NCI-H2081 (cell line): ENCODE results near the gene LRCOL1.

Experiments used
- DNase-seq, 2 experiments: peaks; one replicate each; lab custom pipeline; 2025; lab: John Stamatoyannopoulos, UW

Gene LRCOL1

DNA sequence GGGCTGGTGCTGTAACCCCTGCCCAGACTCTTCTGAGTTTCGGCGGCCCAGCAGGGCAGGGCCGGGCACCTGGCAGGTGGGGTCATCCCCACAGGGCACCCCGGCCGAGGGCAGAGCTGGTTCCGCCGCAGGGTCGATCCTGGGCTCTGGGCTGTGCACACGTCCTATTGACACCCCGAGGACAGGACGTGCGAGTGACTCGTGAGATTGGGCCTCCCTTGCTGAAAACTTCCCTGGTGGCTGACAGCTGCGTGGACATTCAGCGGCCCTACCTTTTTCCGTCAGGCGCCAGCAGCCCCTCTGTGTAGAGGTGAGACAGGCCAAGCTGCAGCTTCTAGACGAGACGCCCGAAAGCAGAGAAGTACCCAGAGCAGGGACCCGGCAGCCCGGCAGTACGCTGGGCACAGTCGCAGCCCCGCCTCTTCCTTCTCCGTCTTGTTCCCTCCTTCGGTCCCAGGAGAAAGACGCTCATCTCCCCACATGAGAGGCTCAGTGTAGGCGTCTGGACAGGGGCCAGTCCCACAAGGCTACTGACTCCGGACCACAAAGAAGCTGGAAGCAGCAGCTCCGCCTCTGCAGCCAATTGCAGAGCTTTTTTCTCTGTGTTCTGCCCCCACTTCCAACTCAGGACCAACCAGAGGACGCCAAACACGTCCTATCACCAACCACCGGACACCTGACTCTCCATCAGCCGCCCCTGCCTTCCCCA lies at the start of gene LRCOL1:
Gene LRCOL1 (minus strand): TSS at position 532 of the 709 bp plus-strand sequence. CDS start 4,331 bp downstream, outside the sequence.
- DNase-seq: no peak

- no peak for DNase-seq
Measured at GRCh38 chr12:132660052-132660451, 49.7 kb upstream of the LRCOL1 start.

- no peak for DNase-seq
Measured at GRCh38 chr12:132659146-132659545, 48.8 kb upstream of the LRCOL1 start.

GRCh38 chr12:132658149-132658894 lies 47.9 kb upstream of the LRCOL1 start:
- no peak for DNase-seq

DNA sequence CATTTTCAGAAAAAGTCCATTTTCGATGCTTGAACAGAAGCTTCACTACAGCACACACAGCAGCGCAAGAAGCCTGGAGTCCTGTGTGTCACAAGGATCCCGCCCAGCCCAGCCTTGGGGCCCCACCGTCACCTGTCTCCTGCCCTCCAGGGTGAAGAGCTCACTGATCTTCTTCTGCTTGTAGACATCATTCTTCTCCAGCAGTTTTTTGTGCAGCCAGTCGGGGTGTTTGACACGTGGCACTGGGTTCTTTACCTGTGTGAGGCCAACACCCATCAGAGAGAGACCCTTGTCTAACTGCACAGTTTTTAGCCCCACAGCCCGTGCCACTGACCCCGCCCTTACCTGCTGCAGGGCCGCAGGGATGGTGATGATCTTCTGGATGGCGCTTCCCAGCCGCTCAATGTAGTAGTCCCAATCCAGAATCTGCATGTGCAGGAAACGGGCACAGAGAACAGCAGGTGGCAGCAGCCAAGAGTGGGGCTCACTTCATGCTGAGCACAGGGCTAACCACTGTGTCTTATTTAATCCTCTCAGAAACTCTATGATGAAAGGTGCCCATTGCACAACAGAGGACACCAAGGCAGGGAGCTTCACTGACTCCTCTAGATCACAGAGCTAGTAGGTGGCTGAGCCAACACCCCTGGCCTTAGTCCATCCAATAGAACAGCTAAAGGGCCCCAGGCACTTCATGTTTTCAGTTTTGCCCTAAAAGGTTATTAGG lies 46.8 kb upstream of the LRCOL1 start:
- no peak for DNase-seq

- no peak for DNase-seq
Measured at GRCh38 chr12:132653567-132654290, 43.3 kb upstream of the LRCOL1 start.

DNA sequence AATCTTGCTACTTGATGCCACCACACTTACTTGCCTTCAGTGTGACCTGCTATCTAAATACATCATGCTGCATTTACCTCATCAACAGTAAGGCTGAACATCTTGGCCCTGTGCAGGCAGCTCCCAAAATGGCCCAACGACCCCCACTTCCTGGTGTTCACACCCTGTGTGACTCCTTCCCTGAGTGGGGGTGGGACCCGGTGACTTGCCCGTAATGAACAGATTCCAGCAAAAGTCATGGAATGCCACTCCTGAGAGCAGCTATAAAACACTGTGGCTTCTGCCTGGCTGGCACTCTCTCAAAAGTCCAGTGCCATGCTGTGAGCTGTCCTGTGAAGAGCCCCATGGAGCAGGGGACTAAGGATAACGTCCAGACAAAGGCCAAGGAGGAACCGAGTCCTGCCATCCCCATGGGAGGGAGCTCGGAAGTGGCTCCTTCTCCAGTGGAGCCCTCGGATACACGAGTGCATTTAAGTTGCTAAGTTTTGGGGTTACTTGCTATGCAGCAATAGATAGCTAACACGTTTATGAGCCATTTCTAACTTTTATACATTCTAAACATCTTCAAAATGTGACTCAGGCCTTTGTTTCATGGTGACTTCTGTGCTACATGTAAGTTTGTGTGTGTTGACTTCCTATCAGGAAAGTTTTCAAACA lies 41.2 kb upstream of the LRCOL1 start:
- no peak for DNase-seq

DNA sequence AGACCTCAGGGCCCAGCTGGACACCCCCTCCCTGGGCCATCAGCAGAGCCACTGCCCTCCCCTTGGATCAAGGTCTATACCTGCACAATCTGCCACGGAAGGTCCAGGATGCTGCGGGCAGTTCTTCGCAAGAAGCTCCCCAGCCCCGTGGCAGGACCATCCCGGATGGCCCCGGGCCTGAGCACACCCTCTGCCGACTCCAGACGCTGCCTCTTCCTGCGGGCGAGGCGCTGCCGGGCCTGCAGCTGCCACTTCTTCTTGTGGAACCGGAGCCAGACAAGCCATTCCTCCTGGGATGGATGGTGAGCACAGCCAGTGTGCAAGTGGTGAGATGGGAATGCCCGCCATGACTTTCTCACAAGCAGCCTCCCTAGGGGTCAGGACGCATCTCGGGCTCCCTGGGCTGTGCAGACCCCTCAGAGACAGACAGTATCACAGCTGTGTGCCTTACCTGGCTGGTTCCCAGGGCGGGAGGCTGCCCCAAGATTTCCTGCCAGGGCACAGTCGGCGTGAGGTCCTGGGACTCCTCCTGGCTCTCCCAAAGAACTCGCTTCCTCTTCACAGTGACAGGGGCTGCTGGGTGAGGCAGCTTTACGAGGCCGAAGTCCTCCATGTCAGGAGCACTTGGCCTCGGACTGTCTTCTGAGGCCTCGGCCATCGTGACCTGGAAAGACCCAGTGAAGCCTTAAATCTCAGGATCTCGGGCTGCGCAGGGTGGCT lies 39.0 kb upstream of the LRCOL1 start:
- DNase-seq: no peak

- no peak for DNase-seq
Measured at GRCh38 chr12:132648616-132649225, 38.3 kb upstream of the LRCOL1 start.

DNA sequence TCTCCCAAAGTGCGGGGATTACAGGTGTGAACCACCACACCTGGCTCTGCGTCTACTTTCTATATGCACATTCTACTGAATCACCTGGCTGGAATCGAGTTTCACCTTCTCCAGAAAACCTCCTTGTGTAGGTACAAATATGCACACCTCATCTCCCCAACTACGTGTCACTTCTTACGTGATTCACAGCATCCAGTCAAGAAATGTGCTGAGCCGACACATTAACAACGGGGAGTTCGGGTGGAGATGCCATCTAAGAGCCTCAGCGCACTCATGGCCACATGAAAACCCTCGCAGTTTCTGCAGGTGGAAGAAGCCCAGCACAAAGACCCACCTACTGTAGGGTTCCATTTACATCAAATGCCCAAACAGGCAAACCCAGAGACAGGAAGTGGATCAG lies 37.5 kb upstream of the LRCOL1 start:
- DNase-seq: no peak

- DNase-seq: no peak
Measured at GRCh38 chr12:132646850-132647249, 36.5 kb upstream of the LRCOL1 start.

DNA sequence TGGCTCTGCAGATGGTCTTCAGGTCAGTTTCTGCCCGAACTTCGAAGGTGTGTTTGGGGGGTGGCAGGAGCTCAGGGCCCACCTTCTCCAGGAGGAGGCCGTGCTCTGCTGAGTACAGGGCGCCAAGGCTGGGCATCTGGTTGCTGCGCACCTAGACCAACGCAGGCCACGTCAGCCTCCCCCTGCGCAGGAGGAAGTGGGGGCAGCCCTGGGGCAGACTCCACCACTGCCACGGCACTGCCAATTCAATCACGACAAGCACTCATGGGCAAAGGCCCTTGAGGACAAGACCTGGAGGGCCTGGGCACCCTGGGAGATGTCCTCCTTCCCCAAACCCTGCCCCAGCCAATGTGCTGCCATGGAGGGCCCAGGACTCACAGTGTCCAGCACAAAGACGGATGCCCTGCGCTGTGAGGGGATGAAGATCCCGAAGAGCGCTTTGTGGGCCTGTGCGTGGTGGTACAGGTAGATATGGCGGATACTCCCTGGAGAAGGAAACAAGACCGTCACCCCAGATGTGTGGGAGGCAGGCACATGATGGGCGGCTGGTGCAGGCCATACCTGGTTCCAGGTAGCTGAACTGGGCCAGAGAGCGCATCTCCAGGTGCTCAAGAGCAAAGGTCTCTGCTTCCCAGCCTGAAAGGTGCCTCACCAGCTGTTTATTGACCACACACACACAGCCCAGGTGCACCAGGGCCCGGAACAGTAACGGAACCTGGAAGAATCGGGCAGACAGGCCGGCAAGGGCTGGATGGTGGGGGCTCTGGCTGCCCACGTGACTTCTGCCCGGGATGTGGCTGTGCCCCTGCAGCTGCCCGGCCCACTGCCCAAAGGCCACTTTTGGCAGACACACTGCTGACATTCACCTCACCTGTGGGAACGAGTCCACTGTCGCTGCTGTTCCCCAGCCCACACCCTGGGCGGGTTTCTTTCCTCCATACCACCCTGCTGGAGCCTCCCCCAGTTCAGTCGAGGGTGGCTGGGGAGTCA lies 32.8 kb upstream of the LRCOL1 start:
- no peak for DNase-seq

- DNase-seq: no peak
Measured at GRCh38 chr12:132641811-132642650, 31.6 kb upstream of the LRCOL1 start.

DNA sequence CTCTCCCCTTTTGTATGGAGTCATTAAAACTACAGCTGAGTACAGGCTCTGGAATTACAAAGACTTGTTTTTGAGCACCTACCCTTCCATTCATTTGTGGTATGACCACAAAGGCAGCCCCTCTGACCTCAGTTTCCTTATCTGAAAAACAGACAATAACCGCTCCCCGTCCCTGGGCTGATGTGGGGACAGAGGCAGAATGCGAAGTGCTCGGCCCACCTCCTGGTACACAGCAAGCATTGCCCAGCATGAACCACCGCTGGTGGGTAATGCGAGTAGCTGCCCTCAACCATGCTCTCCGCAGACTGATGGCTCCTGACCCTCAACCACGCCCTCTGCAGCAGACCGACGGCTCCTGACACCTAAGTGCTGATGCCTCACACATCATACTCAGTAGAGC lies 30.6 kb upstream of the LRCOL1 start:
- DNase-seq: no peak

GRCh38 chr12:132639956-132640520 lies 29.7 kb upstream of the LRCOL1 start:
- no peak for DNase-seq

GRCh38 chr12:132638541-132639408 lies 28.4 kb upstream of the LRCOL1 start:
- DNase-seq: peak in 1 of 2 experiments; percentile 14

- DNase-seq: no peak
Measured at GRCh38 chr12:132637811-132638210, 27.4 kb upstream of the LRCOL1 start.
